ENCODE measurements around the gene MCHR2.

MCHR2 gene

DNA sequence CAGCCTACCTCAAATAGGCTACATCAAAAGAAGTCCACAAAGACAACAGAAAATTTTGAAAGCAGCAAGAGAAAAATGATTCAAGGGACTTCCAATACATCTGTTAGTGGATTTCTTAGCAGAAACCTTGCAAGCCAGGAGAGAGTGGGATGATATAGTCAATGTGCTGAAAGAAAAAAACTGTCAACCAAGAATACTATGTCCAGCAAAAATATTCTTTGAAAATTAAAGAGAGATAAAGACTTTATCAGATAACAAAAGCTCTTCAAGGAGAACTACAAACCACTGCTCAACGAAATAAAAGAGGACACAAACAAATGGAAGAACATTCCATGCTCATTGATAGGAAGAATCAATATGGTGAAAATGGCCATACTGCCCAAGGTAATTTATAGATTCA, 34.0 kb downstream of the MCHR2 start:
- TF ChIP-seq, protein P1, sequence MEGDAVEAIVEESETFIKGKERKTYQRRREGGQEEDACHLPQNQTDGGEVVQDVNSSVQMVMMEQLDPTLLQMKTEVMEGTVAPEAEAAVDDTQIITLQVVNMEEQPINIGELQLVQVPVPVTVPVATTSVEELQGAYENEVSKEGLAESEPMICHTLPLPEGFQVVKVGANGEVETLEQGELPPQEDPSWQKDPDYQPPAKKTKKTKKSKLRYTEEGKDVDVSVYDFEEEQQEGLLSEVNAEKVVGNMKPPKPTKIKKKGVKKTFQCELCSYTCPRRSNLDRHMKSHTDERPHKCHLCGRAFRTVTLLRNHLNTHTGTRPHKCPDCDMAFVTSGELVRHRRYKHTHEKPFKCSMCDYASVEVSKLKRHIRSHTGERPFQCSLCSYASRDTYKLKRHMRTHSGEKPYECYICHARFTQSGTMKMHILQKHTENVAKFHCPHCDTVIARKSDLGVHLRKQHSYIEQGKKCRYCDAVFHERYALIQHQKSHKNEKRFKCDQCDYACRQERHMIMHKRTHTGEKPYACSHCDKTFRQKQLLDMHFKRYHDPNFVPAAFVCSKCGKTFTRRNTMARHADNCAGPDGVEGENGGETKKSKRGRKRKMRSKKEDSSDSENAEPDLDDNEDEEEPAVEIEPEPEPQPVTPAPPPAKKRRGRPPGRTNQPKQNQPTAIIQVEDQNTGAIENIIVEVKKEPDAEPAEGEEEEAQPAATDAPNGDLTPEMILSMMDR (IDR thresholded peaks at IDR 0.05): no peak
- TF ChIP-seq ZFX (IDR thresholded peaks at IDR 0.05; ENCODE audit: borderline replicate concordance): no peak
- no peak overlapping the region for H3K27ac ChIP-seq

DNA sequence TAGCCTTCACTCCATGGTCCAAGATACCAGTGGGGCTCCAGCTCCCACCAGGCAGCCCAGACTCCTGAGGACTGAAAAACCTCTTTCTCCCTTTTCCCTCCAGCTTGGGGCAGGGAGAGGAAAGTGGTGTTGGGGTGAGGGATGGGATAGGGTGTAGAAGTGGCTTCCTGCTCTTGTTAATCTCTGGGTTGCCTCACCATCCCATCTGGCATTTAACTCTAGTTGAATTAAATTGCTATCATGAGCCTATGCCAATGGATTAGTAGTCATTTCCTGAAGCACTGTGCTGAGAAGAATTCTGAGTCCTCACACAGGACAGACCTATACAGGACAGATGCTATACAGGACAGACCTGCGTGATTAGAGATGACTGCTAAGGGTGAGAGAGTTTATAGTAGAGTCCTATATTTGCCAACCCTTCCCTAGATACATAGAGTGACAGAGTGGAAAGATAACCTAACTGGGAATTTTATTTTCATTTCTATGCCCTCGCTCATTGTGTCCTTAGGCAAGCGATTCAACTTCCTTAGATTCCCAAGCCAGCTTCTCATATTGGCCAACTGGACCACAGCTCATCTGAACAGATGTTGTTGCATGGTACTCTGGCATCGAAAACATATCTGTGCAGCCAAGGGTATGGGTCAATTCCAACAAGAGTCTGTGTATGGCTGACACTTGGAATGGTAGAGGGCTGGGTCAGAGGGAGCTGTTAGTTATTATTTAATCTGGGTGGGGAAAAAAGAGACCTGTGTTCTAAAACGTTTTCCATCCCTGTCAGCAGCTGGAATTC, 42.8 kb downstream of the MCHR2 start:
- TF ChIP-seq, protein P1 (IDR thresholded peaks at IDR 0.05): no peak
- TF ChIP-seq ZFX (IDR thresholded peaks at IDR 0.05; ENCODE audit: borderline replicate concordance): no peak
- no peak overlapping the region for H3K27ac ChIP-seq

DNA sequence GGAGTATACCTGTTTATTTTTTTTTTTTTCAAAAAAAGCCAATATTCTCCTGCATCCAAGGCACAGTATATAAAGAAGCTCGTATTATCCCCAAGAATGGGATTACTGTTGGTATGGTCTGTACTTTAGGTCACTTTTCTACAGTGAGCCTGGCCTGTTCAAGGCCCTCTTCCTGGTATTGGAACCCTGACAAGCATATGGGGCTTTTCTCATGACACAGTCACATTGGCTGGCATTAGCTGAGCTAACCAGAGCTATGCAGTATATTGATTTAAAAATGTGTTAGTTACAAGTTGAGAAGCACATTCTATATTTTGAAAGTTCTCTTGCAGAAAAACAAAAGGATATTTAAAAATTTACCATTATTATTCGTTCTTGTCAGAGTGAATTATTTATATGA, 48.0 kb downstream of the MCHR2 start:
- H3K27ac ChIP-seq: no peak overlapping the region
- TF ChIP-seq, protein P1 (IDR thresholded peaks at IDR 0.05): no peak
- TF ChIP-seq ZFX (IDR thresholded peaks at IDR 0.05; ENCODE audit: borderline replicate concordance): no peak

DNA sequence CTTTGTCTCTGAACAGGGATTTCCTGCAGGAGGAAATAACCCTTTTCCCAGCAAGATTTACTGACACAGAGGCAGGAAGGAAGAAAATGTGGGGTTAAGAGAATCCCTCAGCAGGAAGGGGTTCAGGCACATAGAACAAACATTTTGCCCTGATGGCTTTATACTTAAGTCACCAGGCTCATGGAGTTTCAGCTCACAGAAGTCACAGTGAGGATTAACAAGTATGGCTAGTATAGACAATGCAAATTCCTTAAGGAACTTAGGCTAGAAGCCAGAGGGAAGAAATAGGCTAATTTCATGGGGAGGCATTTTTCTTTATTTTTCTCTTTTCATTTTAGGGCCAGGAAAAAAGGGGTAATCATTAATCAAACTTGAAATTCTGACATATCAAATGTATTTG, 50.2 kb downstream of the MCHR2 start:
- no peak overlapping the region for H3K27ac ChIP-seq
- TF ChIP-seq, protein P1 (IDR thresholded peaks at IDR 0.05): no peak
- TF ChIP-seq ZFX (IDR thresholded peaks at IDR 0.05; ENCODE audit: borderline replicate concordance): no peak

DNA sequence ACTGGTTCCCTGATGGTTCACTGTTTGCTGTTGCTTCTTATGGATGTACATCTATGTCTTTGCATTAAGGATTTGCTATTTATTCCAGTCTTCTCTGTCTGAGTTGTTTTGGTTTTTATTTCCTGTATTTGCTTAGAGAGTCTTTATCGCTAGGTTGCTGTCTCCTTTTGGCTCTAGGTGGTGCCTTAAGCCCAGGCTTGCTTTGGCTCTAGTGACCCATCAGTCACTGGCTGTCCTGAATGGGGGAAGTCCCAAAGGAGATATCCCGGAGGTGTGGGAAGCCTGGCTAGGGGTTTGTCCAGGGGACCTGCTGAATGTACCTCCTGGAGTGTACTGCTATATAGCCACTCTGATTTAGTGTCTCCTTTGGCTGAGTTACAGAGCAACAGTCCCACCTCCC, 53.4 kb downstream of the MCHR2 start:
- no peak overlapping the region for H3K27ac ChIP-seq

DNA sequence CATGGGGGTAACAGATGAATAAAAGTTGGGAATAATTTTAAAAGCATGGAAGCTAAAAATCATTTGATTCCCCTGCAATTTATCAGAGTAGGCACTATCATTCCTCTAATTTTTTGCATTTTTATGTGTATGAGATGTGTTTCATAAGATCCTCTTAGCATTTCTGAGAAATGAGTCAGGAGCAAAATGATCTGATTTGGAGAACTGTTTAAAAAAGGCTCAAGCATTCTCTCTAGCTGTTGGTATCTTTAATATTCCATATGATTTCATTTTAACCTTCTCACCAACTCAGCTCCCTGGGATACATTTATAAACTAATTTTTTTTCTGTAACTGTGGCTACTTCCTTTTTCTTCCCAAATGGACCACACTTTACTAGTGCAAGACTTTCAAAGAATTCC, 60.9 kb downstream of the MCHR2 start:
- H3K27ac ChIP-seq: no peak overlapping the region
- TF ChIP-seq ZFX (IDR thresholded peaks at IDR 0.05; ENCODE audit: borderline replicate concordance): no peak
- TF ChIP-seq, protein P1 (IDR thresholded peaks at IDR 0.05): no peak

More for the DNA sequence above, 53.4 kb downstream of the MCHR2 start:
- TF ChIP-seq ZFX (IDR thresholded peaks at IDR 0.05; ENCODE audit: borderline replicate concordance): no peak
- TF ChIP-seq, protein P1 (IDR thresholded peaks at IDR 0.05): no peak

DNA sequence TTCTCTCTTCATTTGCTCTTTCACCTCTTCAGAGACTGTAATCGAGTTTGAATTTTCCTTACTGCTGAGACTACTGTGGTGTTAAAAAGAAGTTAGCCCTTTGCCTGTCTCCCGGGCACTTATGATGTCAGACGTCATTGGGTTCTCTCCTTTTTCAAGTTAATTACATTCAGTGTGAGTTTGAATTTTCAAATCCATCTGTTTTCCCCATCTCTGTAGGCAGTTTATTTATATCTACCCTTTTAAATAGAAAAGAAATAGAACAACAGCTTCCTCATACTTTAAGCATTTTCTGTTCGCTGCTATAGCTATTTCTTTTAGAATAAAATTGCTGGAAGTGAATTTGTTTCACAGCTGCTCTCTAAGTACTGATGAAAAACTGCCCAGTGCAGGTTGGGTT, 81.4 kb downstream of the MCHR2 start:
- TF ChIP-seq ZFX (IDR thresholded peaks at IDR 0.05; ENCODE audit: borderline replicate concordance): no peak
- TF ChIP-seq, protein P1 (IDR thresholded peaks at IDR 0.05): no peak
- no peak overlapping the region for H3K27ac ChIP-seq
